CD1c-positive myeloid dendritic cell (primary cell): ENCODE measurements around the gene AMFR.

Experiments
- DNase-seq: peaks from one replicate; pipeline ENCODE4 v3.0.0-alpha.2; 2016; ENCODE audit errors: extremely low spot score

The AMFR gene

GRCh38 chr16:56347166-56347565, 78.2 kb downstream of the AMFR start:
- no peak for DNase-seq

- no peak for DNase-seq
Measured at GRCh38 chr16:56346131-56346890, 79.0 kb downstream of the AMFR start.

- no peak for DNase-seq
Measured at GRCh38 chr16:56345406-56346050, 79.8 kb downstream of the AMFR start.

DNA sequence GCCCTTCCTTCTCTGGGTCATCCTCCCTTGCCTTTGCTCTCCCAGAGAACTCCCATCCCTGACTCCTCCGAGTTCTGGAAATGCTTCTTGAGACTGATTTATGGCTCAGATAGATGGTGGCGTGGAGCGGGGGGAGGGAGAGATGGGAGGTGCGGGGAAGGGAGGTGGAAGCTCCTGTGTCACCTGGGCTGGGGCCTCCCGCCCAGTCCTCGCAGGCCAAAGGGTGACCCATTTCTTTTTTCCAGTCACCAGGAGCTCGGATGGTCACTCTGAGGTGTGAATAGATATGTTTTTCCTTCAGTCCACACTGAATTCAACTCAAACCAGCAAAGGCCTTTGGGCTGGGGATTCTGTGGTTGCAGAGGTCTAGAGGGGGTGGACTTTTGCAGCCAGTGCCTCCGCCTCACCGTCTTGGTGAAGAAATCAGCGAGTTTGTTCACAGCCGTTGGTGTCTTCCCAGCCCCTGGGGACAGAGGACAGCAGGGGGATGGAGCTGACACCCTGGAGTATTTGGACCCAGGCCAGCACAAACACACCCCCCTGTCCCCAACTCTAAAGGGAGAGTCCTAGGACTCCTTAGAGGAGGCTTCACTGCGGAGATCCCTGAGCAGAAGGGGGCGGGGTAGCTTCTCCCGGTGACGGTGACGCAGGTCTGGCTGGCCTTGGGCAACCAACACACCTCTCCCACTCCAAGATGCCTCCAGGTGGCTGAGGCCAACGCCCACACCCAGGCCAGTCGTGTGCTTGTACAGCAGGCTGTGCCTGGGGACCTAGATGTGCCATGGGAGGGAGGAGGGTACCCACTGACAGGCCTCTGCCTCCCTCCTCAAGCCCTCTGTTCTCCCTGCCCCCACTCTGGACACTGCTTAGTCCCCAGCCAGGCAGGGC, 80.6 kb downstream of the AMFR start:
- DNase-seq: no peak

GRCh38 chr16:56343661-56344517, 81.5 kb downstream of the AMFR start:
- no peak for DNase-seq

GRCh38 chr16:56341656-56342399, 83.5 kb downstream of the AMFR start:
- DNase-seq: no peak

GRCh38 chr16:56340864-56341365, 84.4 kb downstream of the AMFR start:
- no peak for DNase-seq

DNA sequence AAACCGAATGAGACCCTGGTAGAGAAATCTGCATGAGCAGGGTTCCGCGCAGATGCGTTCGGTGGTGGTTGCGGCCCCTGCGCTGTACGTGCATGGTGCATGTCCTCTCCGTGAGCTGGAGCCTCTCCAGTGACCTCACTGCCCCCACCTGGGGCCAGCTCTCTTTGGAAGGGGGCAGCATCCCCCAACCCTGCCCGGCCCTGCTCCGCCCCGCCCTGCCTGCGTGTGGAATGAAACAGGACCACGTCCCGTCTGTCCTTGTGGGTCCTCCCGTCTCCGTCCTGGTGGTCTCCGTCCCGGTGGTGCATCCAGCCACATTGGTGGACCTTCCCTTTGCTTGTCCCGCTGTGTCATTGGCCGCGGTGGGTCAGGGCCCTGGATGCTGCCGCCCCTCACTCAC, 84.9 kb downstream of the AMFR start:
- DNase-seq: no peak

GRCh38 chr16:56339431-56340195, 85.7 kb downstream of the AMFR start:
- DNase-seq: no peak

- DNase-seq: no peak
Measured at GRCh38 chr16:56338566-56339318, 86.6 kb downstream of the AMFR start.

DNA sequence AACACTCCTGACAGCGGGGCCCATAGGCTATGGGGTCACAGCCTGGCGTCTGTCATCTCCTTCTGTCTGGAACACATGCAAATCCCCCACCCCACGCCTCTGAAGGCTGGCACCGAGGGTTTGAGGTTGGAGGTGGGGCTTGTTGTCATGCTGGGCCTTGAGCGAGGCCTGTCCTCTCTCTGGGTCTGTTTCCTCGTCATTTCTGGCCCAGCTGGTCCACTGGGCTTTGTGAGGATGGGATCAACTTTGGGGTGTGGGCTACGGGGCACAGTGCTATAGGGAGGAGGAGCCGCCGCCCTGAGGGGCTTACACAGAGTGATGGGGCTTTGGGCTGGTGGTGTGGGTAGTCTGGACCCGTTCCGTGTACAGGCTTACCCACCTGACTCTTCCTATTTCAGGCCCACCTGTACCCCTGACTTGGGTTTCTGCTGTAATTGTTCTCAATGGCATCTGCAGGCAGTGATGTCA, 87.5 kb downstream of the AMFR start:
- no peak for DNase-seq

DNA sequence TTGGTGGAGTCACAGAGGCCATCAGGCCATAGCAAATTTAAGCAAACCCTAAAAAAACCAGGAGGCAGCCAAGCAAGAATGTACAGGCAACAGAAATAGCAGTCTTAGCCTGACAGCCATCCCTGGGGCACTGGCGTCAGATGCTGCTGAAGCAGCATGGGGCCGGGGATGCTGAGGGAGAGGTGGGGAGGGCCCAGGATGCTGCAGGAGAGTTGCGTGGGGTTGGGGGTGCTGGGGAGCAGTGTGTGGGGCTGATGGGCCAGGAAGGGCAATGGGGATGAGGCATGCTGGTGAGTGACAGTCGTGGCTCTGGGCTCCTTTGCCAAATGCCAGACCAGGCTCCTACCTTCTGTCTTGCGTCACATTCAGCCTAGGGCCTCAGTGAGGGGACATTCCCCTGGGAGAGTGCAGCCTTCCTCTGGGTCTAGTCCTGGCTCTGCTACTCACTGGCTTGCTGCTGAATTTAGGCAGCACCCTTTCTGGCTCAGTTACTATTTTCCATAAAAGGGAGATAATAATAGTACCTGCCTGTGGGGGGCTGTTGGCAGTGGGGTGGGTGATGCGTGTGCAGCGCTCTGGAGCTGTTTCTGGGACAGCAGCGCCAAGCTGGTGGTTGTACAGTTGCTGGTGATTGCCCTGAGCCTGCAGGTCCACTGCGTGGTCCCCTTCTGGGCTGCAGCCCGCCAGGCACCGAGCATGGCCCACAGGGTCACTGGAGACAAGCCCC, 88.1 kb downstream of the AMFR start:
- DNase-seq: no peak

- no peak for DNase-seq
Measured at GRCh38 chr16:56336711-56337110, 88.6 kb downstream of the AMFR start.

GRCh38 chr16:56336071-56336688, 89.2 kb downstream of the AMFR start:
- no peak for DNase-seq

DNA sequence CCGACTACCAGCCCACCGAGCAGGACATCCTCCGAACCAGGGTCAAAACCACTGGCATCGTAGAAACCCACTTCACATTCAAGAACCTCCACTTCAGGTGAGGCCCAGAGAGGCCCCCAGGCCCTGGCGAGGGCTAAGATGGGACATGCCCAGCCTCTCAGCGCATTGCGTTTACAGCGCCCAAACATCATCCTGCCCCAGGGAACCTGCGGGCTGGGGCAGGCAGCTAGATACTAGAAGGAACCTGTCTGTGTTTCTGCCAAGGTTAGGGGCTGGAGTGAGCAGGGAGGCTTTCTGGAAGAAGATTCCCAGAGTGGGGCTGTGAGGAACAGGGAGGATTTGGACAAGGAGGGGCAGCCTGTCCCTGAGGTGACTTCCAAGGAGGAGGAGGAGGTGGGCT, 90.6 kb downstream of the AMFR start:
- DNase-seq: no peak

DNA sequence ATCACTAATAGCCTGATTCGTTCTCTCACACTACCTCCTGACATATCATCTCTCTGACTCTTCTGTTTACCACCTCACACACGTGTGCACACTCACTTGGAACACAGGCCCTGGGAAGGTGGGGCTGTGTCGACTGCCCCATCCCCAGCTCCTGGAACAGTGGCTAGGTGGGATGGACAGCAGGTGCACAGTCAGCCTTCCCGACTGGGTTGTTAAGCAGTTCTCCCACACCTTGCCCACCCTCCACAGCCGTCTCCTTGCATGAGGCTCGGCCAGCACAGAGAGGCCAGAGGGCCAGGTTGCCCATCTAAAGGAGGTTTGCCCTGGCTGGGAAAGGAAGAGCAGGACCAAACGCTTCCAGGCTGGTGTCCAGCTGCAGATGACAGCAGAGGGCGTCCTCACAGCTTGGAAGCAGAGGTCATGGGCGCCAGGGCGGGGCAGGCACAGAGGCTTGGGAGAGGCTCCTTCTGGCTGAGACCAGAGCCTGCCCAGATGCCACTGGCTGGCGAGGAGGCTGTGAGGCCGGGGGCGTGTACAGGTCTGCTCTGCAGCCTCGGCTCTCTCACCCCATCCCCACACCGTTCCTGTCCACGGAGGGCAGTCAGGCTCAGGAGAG, 92.8 kb downstream of the AMFR start:
- DNase-seq: no peak

- no peak for DNase-seq
Measured at GRCh38 chr16:56331915-56332314, 93.4 kb downstream of the AMFR start.
